ENCODE data around the gene PHTF1. TPM values are rescaled to one million over a fixed set of nuclear protein-coding genes. Genes with fewer than 3 reads are reported as not detected.
A peak's percentile ranks its signal among the peaks of the same experiment; 100 is the strongest.

The PHTF1 gene
- total RNA-seq, 4 donors from 2014 or later: 1.5 to 17.8 (median 6.9) TPM

DNA sequence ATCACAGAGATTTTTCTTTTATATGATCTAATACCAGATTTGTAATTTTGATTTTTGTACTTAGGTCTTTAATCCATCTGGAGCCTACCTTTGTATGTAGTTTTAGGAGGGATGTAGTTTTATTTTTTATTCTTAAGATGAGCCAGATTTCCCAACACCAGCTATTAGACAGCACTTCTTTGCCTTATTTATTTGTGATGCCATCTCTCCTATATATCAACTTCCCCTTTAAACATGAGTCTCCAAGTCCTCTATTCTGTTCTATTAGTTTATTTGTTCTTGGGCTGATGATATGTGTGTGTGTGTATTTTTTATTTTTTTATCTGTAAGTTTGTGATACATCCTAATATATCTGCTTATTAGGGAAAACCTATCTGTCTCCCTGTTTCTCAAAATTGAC, 94.2 kb downstream of the PHTF1 start:
- Histone ChIP-seq H3K36me3 (no peaks in the 10 kb centered on the region), H3K9me3 (no peaks in the 10 kb centered on the region), H3K4me3 (no peak overlapping the region), H3K4me1 (peaks cover 0 to 12% (median 0%) of the 10 kb centered on the region in 4 donors), H3K27me3 (no peaks in the 10 kb centered on the region), H3K27ac (no peak overlapping the region)
- in situ Hi-C loops (cut with MboI; ENCODE audit: low pct_ligation_motif_present in 1 of 4, low pct_unique_long_range_greater_than_20kb in 1 of 4, low sequenced_read_pairs in 3 of 4) (no loop called here), intact Hi-C loops (cut with DNase I; ENCODE audit: low total_unique reads) (no loop called here)
- no peak for DNase-seq
- TF ChIP-seq POLR2AphosphoS5 (IDR thresholded peaks at IDR 0.05): no peak
- TF ChIP-seq EP300 (IDR thresholded peaks at IDR 0.05; ENCODE audit: low read depth): no peak
- TF ChIP-seq, protein P1, sequence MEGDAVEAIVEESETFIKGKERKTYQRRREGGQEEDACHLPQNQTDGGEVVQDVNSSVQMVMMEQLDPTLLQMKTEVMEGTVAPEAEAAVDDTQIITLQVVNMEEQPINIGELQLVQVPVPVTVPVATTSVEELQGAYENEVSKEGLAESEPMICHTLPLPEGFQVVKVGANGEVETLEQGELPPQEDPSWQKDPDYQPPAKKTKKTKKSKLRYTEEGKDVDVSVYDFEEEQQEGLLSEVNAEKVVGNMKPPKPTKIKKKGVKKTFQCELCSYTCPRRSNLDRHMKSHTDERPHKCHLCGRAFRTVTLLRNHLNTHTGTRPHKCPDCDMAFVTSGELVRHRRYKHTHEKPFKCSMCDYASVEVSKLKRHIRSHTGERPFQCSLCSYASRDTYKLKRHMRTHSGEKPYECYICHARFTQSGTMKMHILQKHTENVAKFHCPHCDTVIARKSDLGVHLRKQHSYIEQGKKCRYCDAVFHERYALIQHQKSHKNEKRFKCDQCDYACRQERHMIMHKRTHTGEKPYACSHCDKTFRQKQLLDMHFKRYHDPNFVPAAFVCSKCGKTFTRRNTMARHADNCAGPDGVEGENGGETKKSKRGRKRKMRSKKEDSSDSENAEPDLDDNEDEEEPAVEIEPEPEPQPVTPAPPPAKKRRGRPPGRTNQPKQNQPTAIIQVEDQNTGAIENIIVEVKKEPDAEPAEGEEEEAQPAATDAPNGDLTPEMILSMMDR (IDR thresholded peaks at IDR 0.05): no peak
- no peak for TF ChIP-seq POLR2A (IDR thresholded peaks at IDR 0.05)

DNA sequence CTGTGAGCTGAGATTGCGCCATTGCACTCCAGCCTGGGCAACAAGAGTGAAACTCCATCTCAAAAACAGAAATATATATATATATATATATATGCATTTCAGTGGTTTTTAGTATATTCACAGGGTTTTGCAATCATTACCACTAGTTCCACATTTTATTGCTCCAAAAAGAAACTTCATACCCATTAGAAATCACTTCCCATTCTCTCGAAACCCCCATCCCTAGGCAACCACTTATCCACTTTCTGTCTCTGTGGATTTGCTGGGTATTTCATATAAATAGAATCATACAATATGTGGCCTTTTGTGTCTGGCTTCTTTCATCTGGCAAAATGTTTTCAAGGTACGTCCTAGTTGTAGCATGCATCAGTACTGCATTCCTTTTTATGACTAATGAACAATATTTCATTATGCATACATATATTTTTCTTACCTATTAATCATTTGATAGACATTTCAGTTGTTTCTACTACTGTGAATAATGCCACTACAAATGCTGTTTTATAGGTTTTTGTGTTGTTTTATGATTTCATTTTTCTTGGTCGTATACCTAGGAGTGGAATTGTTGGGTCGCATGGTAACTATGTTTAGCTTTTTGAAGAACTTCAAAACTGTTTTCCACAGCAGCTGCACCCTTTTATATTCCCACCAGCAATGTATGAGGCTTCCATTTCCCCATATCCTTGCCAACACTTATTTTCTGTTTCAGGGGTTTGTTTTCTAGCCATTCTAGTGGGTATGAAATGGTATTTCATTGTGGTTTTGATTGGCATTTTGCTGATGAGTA, 95.9 kb downstream of the PHTF1 start:
- intact Hi-C loops (cut with DNase I; ENCODE audit: low total_unique reads): no loop called here
- no peak for DNase-seq
- Histone ChIP-seq H3K4me3 (no peak overlapping the region), H3K36me3 (no peaks in the 10 kb centered on the region), H3K27me3 (no peaks in the 10 kb centered on the region), H3K4me1 (peaks cover 0 to 12% (median 0%) of the 10 kb centered on the region in 4 donors), H3K9me3 (no peaks in the 10 kb centered on the region), H3K27ac (no peak overlapping the region)
- WGBS, 2 donors (ENCODE audit: low coverage in 1 of 2): 71 to 73% methylated on average over 3 to 5 of the region's 5 CpGs
- TF ChIP-seq POLR2AphosphoS5 (IDR thresholded peaks at IDR 0.05): no peak
- TF ChIP-seq EP300 (IDR thresholded peaks at IDR 0.05; ENCODE audit: low read depth): no peak
- no peak for TF ChIP-seq POLR2A (IDR thresholded peaks at IDR 0.05)
- TF ChIP-seq, protein P1 (IDR thresholded peaks at IDR 0.05): no peak
- in situ Hi-C loops (cut with MboI; ENCODE audit: low pct_ligation_motif_present in 1 of 4, low pct_unique_long_range_greater_than_20kb in 1 of 4, low sequenced_read_pairs in 3 of 4): no loop called here

- H3K27me3 ChIP-seq: no peaks in the 10 kb centered on the region
- no peak overlapping the region for H3K4me3 ChIP-seq
- H3K36me3 ChIP-seq: no peaks in the 10 kb centered on the region
- 89 to 92% methylated on average over 1 of the region's 1 CpG for WGBS, 2 donors (ENCODE audit: low coverage in 1 of 2)
- no peak for DNase-seq
- H3K9me3 ChIP-seq: no peaks in the 10 kb centered on the region
- peak overlapping the region in 2 of 4 donors; percentile 8 to 14 for H3K27ac ChIP-seq
- peaks cover 0 to 18% (median 0%) of the 10 kb centered on the region in 4 donors for H3K4me1 ChIP-seq
- intact Hi-C loops (cut with DNase I; ENCODE audit: low total_unique reads) (no loop called here), in situ Hi-C loops (cut with MboI; ENCODE audit: low pct_ligation_motif_present in 1 of 4, low pct_unique_long_range_greater_than_20kb in 1 of 4, low sequenced_read_pairs in 3 of 4) (no loop called here)
- TF ChIP-seq POLR2AphosphoS5 (IDR thresholded peaks at IDR 0.05) (peak in 1 of 3 donors; percentile 23), EP300 (IDR thresholded peaks at IDR 0.05; ENCODE audit: low read depth) (no peak)
These were observed 97.2 kb downstream of the PHTF1 start for GRCh38 chr1:113662101-113662500.

GRCh38 chr1:113660088-113660487, 99.2 kb downstream of the PHTF1 start:
- intact Hi-C loops (cut with DNase I; ENCODE audit: low total_unique reads): no loop called here
- H3K27ac ChIP-seq: peak overlapping the region in 1 of 4 donors; percentile 4
- TF ChIP-seq, protein P1 (IDR thresholded peaks at IDR 0.05): no peak
- TF ChIP-seq POLR2A (IDR thresholded peaks at IDR 0.05) (no peak), POLR2AphosphoS5 (IDR thresholded peaks at IDR 0.05) (no peak), EP300 (IDR thresholded peaks at IDR 0.05; ENCODE audit: low read depth) (no peak)
- no peaks in the 10 kb centered on the region for H3K36me3 ChIP-seq
- H3K4me3 ChIP-seq: no peak overlapping the region
- H3K9me3 ChIP-seq: no peaks in the 10 kb centered on the region
- no peak for DNase-seq
- H3K27me3 ChIP-seq: no peaks in the 10 kb centered on the region
- in situ Hi-C loops (cut with MboI; ENCODE audit: low pct_ligation_motif_present in 1 of 4, low pct_unique_long_range_greater_than_20kb in 1 of 4, low sequenced_read_pairs in 3 of 4): no loop called here
- WGBS, 2 donors (ENCODE audit: low coverage in 1 of 2): 58 to 68% methylated on average over 2 to 3 of the region's 3 CpGs
- peaks cover 0 to 18% (median 0%) of the 10 kb centered on the region in 4 donors for H3K4me1 ChIP-seq
